Upper lobe of left lung (tissue), 6 donors: Measurements from ENCODE around the gene ADGRF5. TPM values are rescaled to one million over a fixed set of nuclear protein-coding genes. Genes with fewer than 3 reads are reported as not detected.

Experiments
- ATAC-seq, 2 donors: fragments of 200-7000 bp; cut with Tn5 transposase; one replicate each; pipeline ENCODE4 v1.9.1; 2022; ENCODE audit warnings: mild to moderate bottlenecking in 2 of 2, moderate library complexity in 2 of 2; ENCODE audit not compliant: low FRiP score in 2 of 2
- DNase-seq, 2 donors: peaks; one replicate each; pipeline ENCODE4 v3.0.0-alpha.2; 2019 to 2020
- H3K27ac ChIP-seq, 4 donors: fragments of 200-600 bp; sonication (generic); one replicate each; pipeline ENCODE4 v1.5.1; 2016 to 2019
- H3K27me3 ChIP-seq, 4 donors: fragments of 200-600 bp; sonication (generic); one replicate each; pipeline ENCODE4 v1.5.1; 2017 to 2019
- H3K36me3 ChIP-seq, 4 donors: fragments of 200-600 bp; sonication (generic); one replicate each; pipeline ENCODE4 v1.5.1; 2016 to 2019
- H3K4me1 ChIP-seq, 4 donors: fragments of 200-600 bp; sonication (generic); one replicate each; pipeline ENCODE4 v1.5.1; 2018 to 2019
- H3K4me3 ChIP-seq, 4 donors: fragments of 200-600 bp; sonication (generic); one replicate each; pipeline ENCODE4 v1.5.1; 2017 to 2019; ENCODE audit warnings: mild to moderate bottlenecking in 2 of 4, moderate library complexity in 1 of 4
- H3K9me3 ChIP-seq, 4 donors: fragments of 200-600 bp; sonication (generic); one replicate each; pipeline ENCODE4 v1.5.1; 2018 to 2019
- EP300 ChIP-seq, 4 donors: sonication (generic); formaldehyde crosslinking; IDR thresholded peaks; one replicate each; pipeline ENCODE4 v1.5.1; 2017; ENCODE audit warnings: antibody characterized with exemption in 4 of 4, control low read depth in 2 of 4
- POLR2A ChIP-seq, 4 donors: fragments of 450-650 bp; IDR thresholded peaks; one replicate each; pipeline ENCODE4 v1.5.1; 2016 to 2017; ENCODE audit warnings: antibody characterized with exemption in 4 of 4, mild to moderate bottlenecking in 2 of 4
- POLR2AphosphoS5 ChIP-seq, 2 donors: sonication (generic); formaldehyde crosslinking; IDR thresholded peaks; one replicate each; pipeline ENCODE4 v1.5.1; 2017; ENCODE audit warnings: antibody characterized with exemption in 2 of 2
- WGBS, 2 donors: methylation state at CpG; one replicate each; pipeline ENCODE4 v1.1.5; 2017 to 2018; 5-methylcytosine and 5-hydroxymethylcytosine counted together
- total RNA-seq, 6 donors: library from RNA; depleted of rRNA in 4 of 6; stranded (reverse); fragments of >200 nt in 4 of 6; gene quantifications; one replicate each; pipeline versions ENCODE4 v1.1.0 to v1.2.1, GENCODE V29; 2016 to 2021
- TF ChIP-seq, protein P1 (sequence below), 6 experiments: fragments of 450-650 bp in 4 of 6; fragments of 200-600 bp in 2 of 6; sonication (generic) in 2 of 6; IDR thresholded peaks; one replicate each; pipeline ENCODE4 v1.5.1; 2016 to 2019; ENCODE audit warnings: antibody characterized with exemption in 6 of 6
- donor health status: DM: no; HTN: no; CAD: no; lungs with moderate emphysema.
- donor health status: DM: no; HTN: yes; CAD: no; lungs with severe emphysema.

Gene ADGRF5
- total RNA-seq, 6 donors from 2014 or later, result 107 to 352 (median 215) TPM

DNA sequence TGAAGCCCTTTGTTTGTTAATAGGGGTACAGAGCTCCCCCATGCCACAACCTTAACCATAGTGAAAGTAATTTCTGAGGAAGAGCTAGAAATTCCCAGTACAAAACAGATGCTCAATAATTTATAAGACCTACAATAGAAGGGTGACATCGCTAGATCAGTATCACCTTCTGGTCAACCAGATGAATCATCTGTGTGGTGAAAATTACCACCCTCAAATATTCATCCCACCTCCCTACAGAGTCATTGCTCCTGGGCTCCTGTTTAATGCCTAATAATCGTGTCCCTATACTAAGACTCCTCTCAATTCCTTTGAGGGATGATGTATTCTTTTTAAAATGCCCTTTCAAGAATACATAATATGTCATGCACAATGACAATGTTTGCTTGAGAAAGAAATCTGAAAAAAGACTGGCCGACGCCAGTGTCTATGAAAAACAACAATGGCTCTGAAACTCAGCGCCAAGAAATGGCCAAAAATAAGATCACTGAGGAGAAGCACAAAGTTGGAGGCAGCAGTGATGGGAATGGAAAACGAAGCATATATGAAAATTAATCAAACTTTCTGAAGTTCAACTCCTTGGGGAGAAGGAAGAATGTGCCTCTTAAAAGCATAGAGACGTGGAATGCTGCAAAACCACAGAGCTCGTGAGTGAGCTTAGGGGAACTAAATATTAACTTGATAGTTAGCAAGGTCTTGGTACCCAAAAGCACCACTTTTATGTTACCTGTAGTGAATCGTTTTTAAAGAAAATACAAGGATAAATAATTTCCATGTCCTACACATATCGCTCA is 11.0 kb upstream of the ADGRF5 start:
- TF ChIP-seq POLR2AphosphoS5 (IDR thresholded peaks at IDR 0.05), result no peak
- TF ChIP-seq POLR2A (IDR thresholded peaks at IDR 0.05), result no peak
- TF ChIP-seq EP300 (IDR thresholded peaks at IDR 0.05), result no peak
- TF ChIP-seq, protein P1, sequence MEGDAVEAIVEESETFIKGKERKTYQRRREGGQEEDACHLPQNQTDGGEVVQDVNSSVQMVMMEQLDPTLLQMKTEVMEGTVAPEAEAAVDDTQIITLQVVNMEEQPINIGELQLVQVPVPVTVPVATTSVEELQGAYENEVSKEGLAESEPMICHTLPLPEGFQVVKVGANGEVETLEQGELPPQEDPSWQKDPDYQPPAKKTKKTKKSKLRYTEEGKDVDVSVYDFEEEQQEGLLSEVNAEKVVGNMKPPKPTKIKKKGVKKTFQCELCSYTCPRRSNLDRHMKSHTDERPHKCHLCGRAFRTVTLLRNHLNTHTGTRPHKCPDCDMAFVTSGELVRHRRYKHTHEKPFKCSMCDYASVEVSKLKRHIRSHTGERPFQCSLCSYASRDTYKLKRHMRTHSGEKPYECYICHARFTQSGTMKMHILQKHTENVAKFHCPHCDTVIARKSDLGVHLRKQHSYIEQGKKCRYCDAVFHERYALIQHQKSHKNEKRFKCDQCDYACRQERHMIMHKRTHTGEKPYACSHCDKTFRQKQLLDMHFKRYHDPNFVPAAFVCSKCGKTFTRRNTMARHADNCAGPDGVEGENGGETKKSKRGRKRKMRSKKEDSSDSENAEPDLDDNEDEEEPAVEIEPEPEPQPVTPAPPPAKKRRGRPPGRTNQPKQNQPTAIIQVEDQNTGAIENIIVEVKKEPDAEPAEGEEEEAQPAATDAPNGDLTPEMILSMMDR (IDR thresholded peaks at IDR 0.05), result no peak
- DNase-seq, result no peak
- WGBS, 2 donors, result 39 to 42% methylated on average over 10 of the region's 10 CpGs
- no peaks in the 10 kb centered on the region for H3K36me3 ChIP-seq
- peak in 1 of 2 donors; percentile 46 for ATAC-seq
- no peaks in the 10 kb centered on the region for H3K27me3 ChIP-seq
- H3K4me3 ChIP-seq, result peak overlapping the region in 1 of 4 donors; percentile 3
- H3K9me3 ChIP-seq, result no peaks in the 10 kb centered on the region
- H3K27ac ChIP-seq, result peak overlapping the region; percentile 63 to 80 (median 72)
- peaks cover 36 to 50% (median 47%) of the 10 kb centered on the region in 4 donors for H3K4me1 ChIP-seq

DNA sequence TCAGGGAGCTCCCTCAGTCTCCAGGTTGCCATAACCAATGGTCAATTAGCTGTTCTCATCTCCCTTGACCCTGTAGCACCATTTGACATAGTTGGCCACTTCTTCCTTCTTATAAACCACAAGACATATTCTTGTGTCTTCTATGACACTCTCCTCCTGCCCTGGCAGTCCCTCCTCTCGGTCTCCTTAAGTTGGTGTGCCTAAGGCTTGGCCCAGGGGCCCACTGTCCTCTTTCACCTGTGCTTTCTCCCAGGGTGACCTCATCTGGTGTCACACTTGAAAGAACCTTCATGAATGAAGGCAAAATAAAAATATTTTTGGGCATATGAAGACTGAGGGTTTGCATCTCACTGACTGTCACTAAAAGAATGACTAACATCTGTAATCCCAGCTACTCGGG is 9.7 kb upstream of the ADGRF5 start:
- no peak for DNase-seq
- 85 to 88% methylated on average over 2 of the region's 2 CpGs for WGBS, 2 donors
- H3K4me1 ChIP-seq, result peaks cover 37 to 57% (median 50%) of the 10 kb centered on the region in 4 donors

DNA sequence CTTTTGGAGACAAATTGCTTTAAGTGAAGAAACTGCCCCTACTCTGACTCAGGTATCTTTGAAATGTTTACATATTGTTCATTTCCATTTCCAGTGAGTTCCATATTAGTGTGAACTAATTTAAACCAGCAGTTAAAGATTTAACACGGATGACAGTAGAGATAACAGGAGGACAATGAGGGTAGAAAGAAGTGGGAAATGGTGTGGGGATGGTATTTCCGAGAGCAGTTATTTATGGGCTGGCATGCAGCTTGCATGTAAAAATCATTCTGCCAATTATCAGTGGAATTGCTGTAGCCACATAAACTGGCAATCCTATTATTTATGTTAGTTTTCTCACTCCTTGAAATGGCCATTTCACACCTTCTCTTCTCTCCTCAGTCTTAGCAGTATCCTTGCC is 8.6 kb upstream of the ADGRF5 start:
- no peak overlapping the region for H3K4me3 ChIP-seq
- TF ChIP-seq POLR2AphosphoS5 (IDR thresholded peaks at IDR 0.05) (no peak), POLR2A (IDR thresholded peaks at IDR 0.05) (no peak), EP300 (IDR thresholded peaks at IDR 0.05) (no peak)
- TF ChIP-seq, protein P1 (IDR thresholded peaks at IDR 0.05), result no peak
- ATAC-seq, result no peak
- WGBS, 2 donors, result 62% methylated on average over 2 of the region's 2 CpGs
- H3K27ac ChIP-seq, result peak overlapping the region in 1 of 4 donors; percentile 20
- H3K27me3 ChIP-seq, result no peaks in the 10 kb centered on the region
- DNase-seq, result no peak
- H3K4me1 ChIP-seq, result peaks cover 36 to 57% (median 50%) of the 10 kb centered on the region in 4 donors
- no peaks in the 10 kb centered on the region for H3K9me3 ChIP-seq
- no peaks in the 10 kb centered on the region for H3K36me3 ChIP-seq

More for the DNA sequence above, 9.7 kb upstream of the ADGRF5 start:
- Histone ChIP-seq H3K27me3 (no peaks in the 10 kb centered on the region), H3K4me3 (no peak overlapping the region), H3K9me3 (no peaks in the 10 kb centered on the region), H3K27ac (peak overlapping the region in 1 of 4 donors; percentile 2), H3K36me3 (no peaks in the 10 kb centered on the region)
- ATAC-seq, result no peak
- no peak for TF ChIP-seq EP300 (IDR thresholded peaks at IDR 0.05)
- TF ChIP-seq POLR2AphosphoS5 (IDR thresholded peaks at IDR 0.05), result no peak
- TF ChIP-seq POLR2A (IDR thresholded peaks at IDR 0.05), result no peak
- TF ChIP-seq, protein P1 (IDR thresholded peaks at IDR 0.05), result no peak

DNA sequence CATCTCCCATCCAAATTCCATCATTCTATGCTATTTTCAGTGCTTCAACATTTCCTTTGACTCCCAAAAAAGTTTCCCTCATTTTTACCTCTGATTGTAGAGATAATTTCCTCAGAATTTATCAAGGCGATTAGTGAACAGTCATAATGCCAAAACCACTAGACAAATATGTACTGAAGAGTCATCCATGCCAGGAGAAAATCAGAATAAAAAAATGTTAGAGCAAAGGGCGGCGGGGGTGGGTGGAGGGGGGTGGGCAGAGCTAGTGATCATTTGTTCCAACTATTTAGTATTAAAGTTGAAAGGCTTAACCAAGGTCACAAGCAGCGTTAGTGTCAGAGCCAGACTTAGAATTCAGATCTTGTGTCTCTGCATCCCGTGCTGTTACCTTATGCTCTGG is 5.3 kb upstream of the ADGRF5 start:
- Histone ChIP-seq H3K4me1 (peaks cover 34 to 61% (median 50%) of the 10 kb centered on the region in 4 donors), H3K4me3 (no peak overlapping the region), H3K27ac (peak overlapping the region; percentile 86 to 95 (median 91)), H3K9me3 (no peaks in the 10 kb centered on the region), H3K36me3 (no peaks in the 10 kb centered on the region), H3K27me3 (no peaks in the 10 kb centered on the region)
- TF ChIP-seq, protein P1 (IDR thresholded peaks at IDR 0.05), result no peak
- TF ChIP-seq POLR2AphosphoS5 (IDR thresholded peaks at IDR 0.05), result no peak
- TF ChIP-seq EP300 (IDR thresholded peaks at IDR 0.05), result no peak
- TF ChIP-seq POLR2A (IDR thresholded peaks at IDR 0.05), result no peak
- DNase-seq (no peak), ATAC-seq (no peak)
- 72 to 81% methylated on average over 5 of the region's 5 CpGs for WGBS, 2 donors
